Measurements from ENCODE around the gene ABL2.
"Not testable (repeated sequence)": the region's sequence is repeated elsewhere in the genome, so short reads cannot be mapped to it uniquely, and the experiment has no call there.

The ABL2 gene

GRCh38 chr1:179229214-179230140 lies at the start of gene ABL2:
TSS of gene ABL2 (minus strand) at chr1:179229677. CDS start at chr1:179229397, 280 bp downstream.
- peak; percentile 55 for DNase-seq (ENCODE audit: low read depth)

GRCh38 chr1:179278920-179279319 lies 49.4 kb upstream of the ABL2 start:
- no peak for DNase-seq (ENCODE audit: low read depth)

- DNase-seq (ENCODE audit: low read depth): not testable (repeated sequence)
Observed at GRCh38 chr1:179274424-179274823, 44.9 kb upstream of the ABL2 start.

- no peak for DNase-seq (ENCODE audit: low read depth)
Observed at GRCh38 chr1:179269071-179269470, 39.6 kb upstream of the ABL2 start.

GRCh38 chr1:179264507-179264906 lies 35.0 kb upstream of the ABL2 start:
- peak; percentile 41 for DNase-seq (ENCODE audit: low read depth)

GRCh38 chr1:179263121-179263520 lies 33.6 kb upstream of the ABL2 start:
- no peak for DNase-seq (ENCODE audit: low read depth)

- no peak for DNase-seq (ENCODE audit: low read depth)
Observed at GRCh38 chr1:179262183-179262582, 32.7 kb upstream of the ABL2 start.

- peak; percentile 27 for DNase-seq (ENCODE audit: low read depth)
Observed at GRCh38 chr1:179253286-179253972, 24.0 kb upstream of the ABL2 start.

- DNase-seq (ENCODE audit: low read depth): no peak
Observed at GRCh38 chr1:179252606-179253005, 23.1 kb upstream of the ABL2 start.

GRCh38 chr1:179251675-179252074 lies 22.2 kb upstream of the ABL2 start:
- peak; percentile 54 for DNase-seq (ENCODE audit: low read depth)

- no peak for DNase-seq (ENCODE audit: low read depth)
Observed at GRCh38 chr1:179247923-179248322, 18.4 kb upstream of the ABL2 start.

- DNase-seq (ENCODE audit: low read depth): not testable (repeated sequence)
Observed at GRCh38 chr1:179245426-179245825, 15.9 kb upstream of the ABL2 start.

- DNase-seq (ENCODE audit: low read depth): no peak
Observed at GRCh38 chr1:179241530-179242097, 12.1 kb upstream of the ABL2 start.

- DNase-seq (ENCODE audit: low read depth): no peak
Observed at GRCh38 chr1:179237222-179237621, 7.7 kb upstream of the ABL2 start.

- peak; percentile 7 for DNase-seq (ENCODE audit: low read depth)
Observed at GRCh38 chr1:179234863-179235262, 5.4 kb upstream of the ABL2 start.

- peak; percentile 73 for DNase-seq (ENCODE audit: low read depth)
Observed at GRCh38 chr1:179231923-179232322, 2.4 kb upstream of the ABL2 start.

GRCh38 chr1:179230721-179231120 lies 1.2 kb upstream of the ABL2 start:
- peak; percentile 11 for DNase-seq (ENCODE audit: low read depth)

- DNase-seq (ENCODE audit: low read depth): peak; percentile 71
Observed at GRCh38 chr1:179230251-179230650, 774 bp upstream of the ABL2 start.

- peak; percentile 50 for DNase-seq (ENCODE audit: low read depth)
Observed at GRCh38 chr1:179228783-179229213, 679 bp downstream of the ABL2 start.

GRCh38 chr1:179226738-179227137 lies 2.7 kb downstream of the ABL2 start:
- DNase-seq (ENCODE audit: low read depth): no peak

- DNase-seq (ENCODE audit: low read depth): not testable (repeated sequence)
Observed at GRCh38 chr1:179224466-179224865, 5.0 kb downstream of the ABL2 start.

- DNase-seq (ENCODE audit: low read depth): not testable (repeated sequence)
Observed at GRCh38 chr1:179221121-179221520, 8.4 kb downstream of the ABL2 start.

Measured in EH (cell line).